H1 (cell line): Measurements from ENCODE around the gene C19orf47. TPM values are rescaled to one million over a fixed set of nuclear protein-coding genes. Genes with fewer than 3 reads are reported as not detected.

Source experiments
- CBX5 ChIP-seq: fragments of 300-800, 300-1000 bp; sonication (generic); IDR thresholded peaks from 2 replicates; pipeline ENCODE4 v1.7.1; 2016; ENCODE audit warnings: antibody characterized with exemption, low read length, low read depth
- CTBP2 ChIP-seq: IDR thresholded peaks from 2 replicates; pipeline ENCODE4 v1.7.0; 2011; ENCODE audit warnings: borderline replicate concordance, mild to moderate bottlenecking, moderate library complexity, mixed read lengths, low read length; ENCODE audit not compliant: insufficient read depth, insufficient read length
- HDAC2 ChIP-seq, 2 experiments: fragments of 300-600 bp in 1 of 2; sonication (generic) in 1 of 2; IDR thresholded peaks; 2 replicates each; pipeline ENCODE4 v1.6.1; 2011 to 2012; ENCODE audit warnings: low read depth in 2 of 2, low read length in 2 of 2, mild to moderate bottlenecking in 2 of 2, moderate library complexity in 2 of 2, borderline replicate concordance in 1 of 2, inconsistent platforms in 1 of 2
- RFX5 ChIP-seq: IDR thresholded peaks from 2 replicates; pipeline ENCODE4 v1.6.1; 2011; ENCODE audit warnings: low read depth, low read length, improper control_type of control experiment, borderline replicate concordance
- RNF2 ChIP-seq: fragments of 200-900, 300-1000 bp; sonication (generic); IDR thresholded peaks from 2 replicates; pipeline ENCODE4 v1.7.1; 2016; ENCODE audit warnings: borderline replicate concordance, low read depth, mild to moderate bottlenecking, antibody characterized with exemption, low read length; ENCODE audit not compliant: poor library complexity, severe bottlenecking; ENCODE audit errors: missing control alignments
- YY1 ChIP-seq: IDR thresholded peaks from 2 replicates; pipeline ENCODE4 v1.6.1; 2011; ENCODE audit warnings: low read depth, mild to moderate bottlenecking, low read length
- polyA plus RNA-seq, 7 experiments: library from polyadenylated mRNA; depleted of rRNA in 3 of 7; stranded (reverse) in 5 of 7; unstranded in 2 of 7; fragments of >200 nt in 5 of 7; fragments of 200-250 nt in 2 of 7; gene quantifications; 1 replicate in 5 of 7; 2 replicates in 1 of 7; 4 replicates in 1 of 7; pipeline versions ENCODE4 v1.2.1 to v1.2.3, GENCODE V29; 2011 to 2013; ENCODE audit warnings: missing spikeins in 2 of 7, mixed read lengths in 2 of 7
- total RNA-seq: library from RNA; stranded (reverse); fragmentation: NEBNext Ultra II Directional; extraction: Animal tissue kit (Norgen Biotek cat#: 25700); gene quantifications from 2 replicates; pipeline ENCODE4 v1.2.1, GENCODE V29; 2021
- TF ChIP-seq, protein P1 (sequence below): fragments of 300-600 bp; sonication (generic); IDR thresholded peaks from 2 replicates; pipeline ENCODE4 v1.7.1; 2012; ENCODE audit warnings: low read length, moderate library complexity, mild to moderate bottlenecking, inconsistent platforms; ENCODE audit not compliant: insufficient replicate concordance
- TF ChIP-seq, protein P2 (sequence below), 3 experiments: IDR thresholded peaks; 1 replicate in 2 of 3; 2 replicates in 1 of 3; pipeline versions ENCODE4 v1.5.1 to v1.6.1; 2011; ENCODE audit warnings: low read length in 3 of 3, mild to moderate bottlenecking in 3 of 3, inconsistent platforms in 2 of 3, low read depth in 1 of 3, moderate library complexity in 1 of 3; ENCODE audit not compliant: insufficient read depth in 1 of 3; ENCODE audit errors: control extremely low read depth in 1 of 3

Gene C19orf47
- total and polyA plus RNA-seq, 2 of the 8 experiments (the other 6 are each of a cell fraction or from before 2014, with no cell fraction given), result 17.8 to 27.3 TPM

DNA sequence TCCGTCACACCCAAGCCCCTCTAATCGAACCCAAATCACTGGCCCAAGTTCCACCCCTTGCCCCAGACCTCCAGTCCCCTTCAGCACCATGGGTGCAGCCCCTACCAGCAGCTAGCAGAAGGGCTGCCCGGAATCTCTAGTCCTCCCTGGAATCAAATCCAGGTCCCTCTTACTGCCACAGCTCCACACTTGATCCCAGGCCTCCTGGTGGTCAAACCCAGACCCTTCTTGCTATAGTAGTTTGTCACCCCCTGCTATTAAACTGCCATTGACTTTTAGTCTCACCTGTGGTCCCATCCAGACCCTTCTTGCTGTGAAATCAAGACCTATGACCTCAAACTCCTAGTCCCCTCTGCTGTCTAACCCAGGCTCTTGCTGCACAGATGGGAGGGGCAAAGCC, 33.1 kb upstream of the C19orf47 start (continued):
- TF ChIP-seq, protein P1, sequence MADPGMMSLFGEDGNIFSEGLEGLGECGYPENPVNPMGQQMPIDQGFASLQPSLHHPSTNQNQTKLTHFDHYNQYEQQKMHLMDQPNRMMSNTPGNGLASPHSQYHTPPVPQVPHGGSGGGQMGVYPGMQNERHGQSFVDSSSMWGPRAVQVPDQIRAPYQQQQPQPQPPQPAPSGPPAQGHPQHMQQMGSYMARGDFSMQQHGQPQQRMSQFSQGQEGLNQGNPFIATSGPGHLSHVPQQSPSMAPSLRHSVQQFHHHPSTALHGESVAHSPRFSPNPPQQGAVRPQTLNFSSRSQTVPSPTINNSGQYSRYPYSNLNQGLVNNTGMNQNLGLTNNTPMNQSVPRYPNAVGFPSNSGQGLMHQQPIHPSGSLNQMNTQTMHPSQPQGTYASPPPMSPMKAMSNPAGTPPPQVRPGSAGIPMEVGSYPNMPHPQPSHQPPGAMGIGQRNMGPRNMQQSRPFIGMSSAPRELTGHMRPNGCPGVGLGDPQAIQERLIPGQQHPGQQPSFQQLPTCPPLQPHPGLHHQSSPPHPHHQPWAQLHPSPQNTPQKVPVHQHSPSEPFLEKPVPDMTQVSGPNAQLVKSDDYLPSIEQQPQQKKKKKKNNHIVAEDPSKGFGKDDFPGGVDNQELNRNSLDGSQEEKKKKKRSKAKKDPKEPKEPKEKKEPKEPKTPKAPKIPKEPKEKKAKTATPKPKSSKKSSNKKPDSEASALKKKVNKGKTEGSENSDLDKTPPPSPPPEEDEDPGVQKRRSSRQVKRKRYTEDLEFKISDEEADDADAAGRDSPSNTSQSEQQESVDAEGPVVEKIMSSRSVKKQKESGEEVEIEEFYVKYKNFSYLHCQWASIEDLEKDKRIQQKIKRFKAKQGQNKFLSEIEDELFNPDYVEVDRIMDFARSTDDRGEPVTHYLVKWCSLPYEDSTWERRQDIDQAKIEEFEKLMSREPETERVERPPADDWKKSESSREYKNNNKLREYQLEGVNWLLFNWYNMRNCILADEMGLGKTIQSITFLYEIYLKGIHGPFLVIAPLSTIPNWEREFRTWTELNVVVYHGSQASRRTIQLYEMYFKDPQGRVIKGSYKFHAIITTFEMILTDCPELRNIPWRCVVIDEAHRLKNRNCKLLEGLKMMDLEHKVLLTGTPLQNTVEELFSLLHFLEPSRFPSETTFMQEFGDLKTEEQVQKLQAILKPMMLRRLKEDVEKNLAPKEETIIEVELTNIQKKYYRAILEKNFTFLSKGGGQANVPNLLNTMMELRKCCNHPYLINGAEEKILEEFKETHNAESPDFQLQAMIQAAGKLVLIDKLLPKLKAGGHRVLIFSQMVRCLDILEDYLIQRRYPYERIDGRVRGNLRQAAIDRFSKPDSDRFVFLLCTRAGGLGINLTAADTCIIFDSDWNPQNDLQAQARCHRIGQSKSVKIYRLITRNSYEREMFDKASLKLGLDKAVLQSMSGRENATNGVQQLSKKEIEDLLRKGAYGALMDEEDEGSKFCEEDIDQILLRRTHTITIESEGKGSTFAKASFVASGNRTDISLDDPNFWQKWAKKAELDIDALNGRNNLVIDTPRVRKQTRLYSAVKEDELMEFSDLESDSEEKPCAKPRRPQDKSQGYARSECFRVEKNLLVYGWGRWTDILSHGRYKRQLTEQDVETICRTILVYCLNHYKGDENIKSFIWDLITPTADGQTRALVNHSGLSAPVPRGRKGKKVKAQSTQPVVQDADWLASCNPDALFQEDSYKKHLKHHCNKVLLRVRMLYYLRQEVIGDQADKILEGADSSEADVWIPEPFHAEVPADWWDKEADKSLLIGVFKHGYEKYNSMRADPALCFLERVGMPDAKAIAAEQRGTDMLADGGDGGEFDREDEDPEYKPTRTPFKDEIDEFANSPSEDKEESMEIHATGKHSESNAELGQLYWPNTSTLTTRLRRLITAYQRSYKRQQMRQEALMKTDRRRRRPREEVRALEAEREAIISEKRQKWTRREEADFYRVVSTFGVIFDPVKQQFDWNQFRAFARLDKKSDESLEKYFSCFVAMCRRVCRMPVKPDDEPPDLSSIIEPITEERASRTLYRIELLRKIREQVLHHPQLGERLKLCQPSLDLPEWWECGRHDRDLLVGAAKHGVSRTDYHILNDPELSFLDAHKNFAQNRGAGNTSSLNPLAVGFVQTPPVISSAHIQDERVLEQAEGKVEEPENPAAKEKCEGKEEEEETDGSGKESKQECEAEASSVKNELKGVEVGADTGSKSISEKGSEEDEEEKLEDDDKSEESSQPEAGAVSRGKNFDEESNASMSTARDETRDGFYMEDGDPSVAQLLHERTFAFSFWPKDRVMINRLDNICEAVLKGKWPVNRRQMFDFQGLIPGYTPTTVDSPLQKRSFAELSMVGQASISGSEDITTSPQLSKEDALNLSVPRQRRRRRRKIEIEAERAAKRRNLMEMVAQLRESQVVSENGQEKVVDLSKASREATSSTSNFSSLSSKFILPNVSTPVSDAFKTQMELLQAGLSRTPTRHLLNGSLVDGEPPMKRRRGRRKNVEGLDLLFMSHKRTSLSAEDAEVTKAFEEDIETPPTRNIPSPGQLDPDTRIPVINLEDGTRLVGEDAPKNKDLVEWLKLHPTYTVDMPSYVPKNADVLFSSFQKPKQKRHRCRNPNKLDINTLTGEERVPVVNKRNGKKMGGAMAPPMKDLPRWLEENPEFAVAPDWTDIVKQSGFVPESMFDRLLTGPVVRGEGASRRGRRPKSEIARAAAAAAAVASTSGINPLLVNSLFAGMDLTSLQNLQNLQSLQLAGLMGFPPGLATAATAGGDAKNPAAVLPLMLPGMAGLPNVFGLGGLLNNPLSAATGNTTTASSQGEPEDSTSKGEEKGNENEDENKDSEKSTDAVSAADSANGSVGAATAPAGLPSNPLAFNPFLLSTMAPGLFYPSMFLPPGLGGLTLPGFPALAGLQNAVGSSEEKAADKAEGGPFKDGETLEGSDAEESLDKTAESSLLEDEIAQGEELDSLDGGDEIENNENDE, result no peak
- TF ChIP-seq RNF2, result no peak
- no peak for TF ChIP-seq CTBP2
- no peak for TF ChIP-seq YY1
- no peak for TF ChIP-seq HDAC2 (IDR thresholded peaks at IDR 0.05; ENCODE audit: borderline replicate concordance in 1 of 2, low read depth in 2 of 2, low read length in 2 of 2)
- TF ChIP-seq RFX5, result no peak
- TF ChIP-seq, protein P2, sequence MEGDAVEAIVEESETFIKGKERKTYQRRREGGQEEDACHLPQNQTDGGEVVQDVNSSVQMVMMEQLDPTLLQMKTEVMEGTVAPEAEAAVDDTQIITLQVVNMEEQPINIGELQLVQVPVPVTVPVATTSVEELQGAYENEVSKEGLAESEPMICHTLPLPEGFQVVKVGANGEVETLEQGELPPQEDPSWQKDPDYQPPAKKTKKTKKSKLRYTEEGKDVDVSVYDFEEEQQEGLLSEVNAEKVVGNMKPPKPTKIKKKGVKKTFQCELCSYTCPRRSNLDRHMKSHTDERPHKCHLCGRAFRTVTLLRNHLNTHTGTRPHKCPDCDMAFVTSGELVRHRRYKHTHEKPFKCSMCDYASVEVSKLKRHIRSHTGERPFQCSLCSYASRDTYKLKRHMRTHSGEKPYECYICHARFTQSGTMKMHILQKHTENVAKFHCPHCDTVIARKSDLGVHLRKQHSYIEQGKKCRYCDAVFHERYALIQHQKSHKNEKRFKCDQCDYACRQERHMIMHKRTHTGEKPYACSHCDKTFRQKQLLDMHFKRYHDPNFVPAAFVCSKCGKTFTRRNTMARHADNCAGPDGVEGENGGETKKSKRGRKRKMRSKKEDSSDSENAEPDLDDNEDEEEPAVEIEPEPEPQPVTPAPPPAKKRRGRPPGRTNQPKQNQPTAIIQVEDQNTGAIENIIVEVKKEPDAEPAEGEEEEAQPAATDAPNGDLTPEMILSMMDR (IDR thresholded peaks at IDR 0.05; ENCODE audit: control extremely low read depth in 1 of 3, insufficient read depth in 1 of 3, low read depth in 1 of 3, low read length in 3 of 3), result peak; percentile 15 to 50 (median 29)
- TF ChIP-seq CBX5, result no peak
